ENCODE measurements around the gene DCPS. TPM values are rescaled to one million over a fixed set of nuclear protein-coding genes. Genes with fewer than 3 reads are reported as not detected.

Gene DCPS
- total and polyA plus RNA-seq, 4 donors = 10.7 to 26.3 (median 20.4) TPM

- Histone ChIP-seq H3K9ac (ENCODE audit: insufficient read depth in 1 of 2, low read length in 2 of 2) (no peak overlapping the region), H3K9me3 (ENCODE audit: control insufficient read depth in 4 of 4, insufficient read depth in 3 of 4, low read length in 3 of 4) (no peaks in the 10 kb centered on the region), H3K27ac (ENCODE audit: low read depth in 1 of 2, low read length in 1 of 2) (no peak overlapping the region), H3K27me3 (ENCODE audit: control insufficient read depth in 3 of 3, insufficient read depth in 3 of 3, low read length in 2 of 3) (no peaks in the 10 kb centered on the region), H3K4me3 (no peak overlapping the region), H3K36me3 (ENCODE audit: control insufficient read depth in 4 of 4, insufficient read depth in 4 of 4, low read length in 4 of 4) (no peaks in the 10 kb centered on the region), H3K4me1 (ENCODE audit: control insufficient read depth in 5 of 5, insufficient read depth in 5 of 5, low read length in 5 of 5) (peaks cover 17 to 58% (median 20%) of the 10 kb centered on the region in 5 donors)
- 75 to 85% methylated on average over 2 of the region's 2 CpGs for WGBS, 2 donors
- no peak for TF ChIP-seq CTCF (IDR thresholded peaks at IDR 0.05; ENCODE audit: control extremely low read depth, extremely low read depth)
- DNase-seq (no peak), ATAC-seq (ENCODE audit: insufficient read depth, low FRiP score) (no peak)
These were observed 54.9 kb downstream of the DCPS start for GRCh38 chr11:126358763-126359160.

GRCh38 chr11:126359431-126360048, 55.7 kb downstream of the DCPS start:
- WGBS, 2 donors = 57 to 62% methylated on average over 14 to 16 of the region's 16 CpGs
- Histone ChIP-seq H3K4me3 (no peak overlapping the region), H3K9me3 (ENCODE audit: control insufficient read depth in 4 of 4, insufficient read depth in 3 of 4, low read length in 3 of 4) (no peaks in the 10 kb centered on the region), H3K27ac (ENCODE audit: low read depth in 1 of 2, low read length in 1 of 2) (peak overlapping the region; percentile 30 to 54), H3K9ac (ENCODE audit: insufficient read depth in 1 of 2, low read length in 2 of 2) (no peak overlapping the region), H3K4me1 (ENCODE audit: control insufficient read depth in 5 of 5, insufficient read depth in 5 of 5, low read length in 5 of 5) (peaks cover 15 to 53% (median 16%) of the 10 kb centered on the region in 5 donors), H3K36me3 (ENCODE audit: control insufficient read depth in 4 of 4, insufficient read depth in 4 of 4, low read length in 4 of 4) (no peaks in the 10 kb centered on the region), H3K27me3 (ENCODE audit: control insufficient read depth in 3 of 3, insufficient read depth in 3 of 3, low read length in 2 of 3) (no peaks in the 10 kb centered on the region)
- DNase-seq (peak; percentile 65 to 71 (median 66)), ATAC-seq (ENCODE audit: insufficient read depth, low FRiP score) (no peak)
- no peak for TF ChIP-seq CTCF (IDR thresholded peaks at IDR 0.05; ENCODE audit: control extremely low read depth, extremely low read depth)

- no peaks in the 10 kb centered on the region for H3K27me3 ChIP-seq (ENCODE audit: control insufficient read depth in 3 of 3, insufficient read depth in 3 of 3, low read length in 2 of 3)
- H3K9me3 ChIP-seq (ENCODE audit: control insufficient read depth in 4 of 4, insufficient read depth in 3 of 4, low read length in 3 of 4) = no peaks in the 10 kb centered on the region
These were observed 56.2 kb downstream of the DCPS start for GRCh38 chr11:126360049-126360446.

More at GRCh38 chr11:126360049-126360446, 56.2 kb downstream of the DCPS start:
- H3K4me3 ChIP-seq = no peak overlapping the region
- no peak for TF ChIP-seq CTCF (IDR thresholded peaks at IDR 0.05; ENCODE audit: control extremely low read depth, extremely low read depth)
- no peak for ATAC-seq (ENCODE audit: insufficient read depth, low FRiP score)
- H3K36me3 ChIP-seq (ENCODE audit: control insufficient read depth in 4 of 4, insufficient read depth in 4 of 4, low read length in 4 of 4) = no peaks in the 10 kb centered on the region
- no peak overlapping the region for H3K9ac ChIP-seq (ENCODE audit: insufficient read depth in 1 of 2, low read length in 2 of 2)
- peak overlapping the region in 1 of 2 donors; percentile 30 for H3K27ac ChIP-seq (ENCODE audit: low read depth in 1 of 2, low read length in 1 of 2)
- DNase-seq = no peak
- peaks cover 15 to 50% (median 15%) of the 10 kb centered on the region in 5 donors for H3K4me1 ChIP-seq (ENCODE audit: control insufficient read depth in 5 of 5, insufficient read depth in 5 of 5, low read length in 5 of 5)
- WGBS, 2 donors = 83 to 89% methylated on average over 8 of the region's 8 CpGs

Data from lung (tissue), 12 donors.